GM21737 (cell line): ENCODE data around the gene FAM241A.

Experiments
- ATAC-seq: cut with Tn5 transposase; IDR thresholded peaks from one replicate; pipeline ENCODE4 v1.9.1; 2021; ENCODE audit warnings: mild to moderate bottlenecking, moderate library complexity; ENCODE audit not compliant: unreplicated experiment

Gene FAM241A

DNA sequence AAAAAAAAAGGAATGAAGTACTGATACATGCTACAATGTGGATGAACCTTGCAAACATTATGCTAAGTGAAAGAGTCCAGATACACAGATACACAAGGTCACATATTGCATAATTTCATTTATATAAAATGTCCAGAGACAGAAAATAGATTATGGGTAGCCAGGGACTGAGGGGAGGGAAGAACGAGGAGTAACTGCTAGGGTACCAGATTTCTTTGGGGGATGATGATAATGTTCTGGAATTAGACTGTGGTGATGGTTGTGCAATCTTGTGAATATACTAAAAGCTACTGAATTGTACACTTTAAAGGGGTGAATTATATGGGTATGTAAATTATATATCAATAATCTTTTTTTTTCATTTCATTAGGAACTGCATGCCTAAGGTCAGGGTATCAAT is 65.5 kb downstream of the FAM241A start:
- no peak for ATAC-seq

DNA sequence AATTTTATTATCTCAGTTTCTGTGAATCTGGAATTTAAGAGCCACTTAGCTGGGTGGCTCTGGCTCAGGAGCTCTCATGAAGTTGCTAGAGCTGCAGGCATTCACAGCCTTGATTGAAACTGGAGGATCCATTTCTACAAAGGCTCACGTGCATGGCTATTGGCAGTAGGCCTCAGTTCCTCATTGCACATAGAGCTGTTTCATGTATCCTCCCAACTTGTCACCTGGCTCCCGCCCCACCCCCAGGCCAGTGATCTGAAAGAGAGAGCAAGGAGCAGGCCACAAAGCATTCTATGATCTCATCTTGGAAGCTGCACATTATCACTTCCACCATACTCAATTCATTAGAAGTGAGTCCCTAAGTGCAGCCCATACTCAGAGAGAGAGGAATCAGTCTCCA is 67.8 kb downstream of the FAM241A start:
- ATAC-seq = no peak

DNA sequence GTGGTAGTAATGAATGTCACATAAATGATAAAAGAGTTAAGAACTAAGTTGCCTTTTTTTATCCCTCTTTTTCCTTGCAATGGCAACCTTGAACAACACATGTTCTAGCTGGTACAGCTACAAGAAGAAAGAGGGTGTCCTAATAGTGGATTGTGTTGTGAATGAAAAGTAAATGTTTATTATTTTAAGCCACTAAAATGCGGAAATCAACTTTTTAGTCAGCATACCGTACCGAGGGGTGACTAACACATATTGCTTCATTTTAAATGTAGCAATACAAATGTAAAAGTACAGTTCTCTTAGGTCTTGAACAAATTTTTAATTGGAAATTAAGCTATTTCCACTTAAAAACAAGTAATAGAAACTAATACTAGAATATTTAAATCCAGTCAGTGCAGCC is 68.6 kb downstream of the FAM241A start:
- ATAC-seq = no peak

DNA sequence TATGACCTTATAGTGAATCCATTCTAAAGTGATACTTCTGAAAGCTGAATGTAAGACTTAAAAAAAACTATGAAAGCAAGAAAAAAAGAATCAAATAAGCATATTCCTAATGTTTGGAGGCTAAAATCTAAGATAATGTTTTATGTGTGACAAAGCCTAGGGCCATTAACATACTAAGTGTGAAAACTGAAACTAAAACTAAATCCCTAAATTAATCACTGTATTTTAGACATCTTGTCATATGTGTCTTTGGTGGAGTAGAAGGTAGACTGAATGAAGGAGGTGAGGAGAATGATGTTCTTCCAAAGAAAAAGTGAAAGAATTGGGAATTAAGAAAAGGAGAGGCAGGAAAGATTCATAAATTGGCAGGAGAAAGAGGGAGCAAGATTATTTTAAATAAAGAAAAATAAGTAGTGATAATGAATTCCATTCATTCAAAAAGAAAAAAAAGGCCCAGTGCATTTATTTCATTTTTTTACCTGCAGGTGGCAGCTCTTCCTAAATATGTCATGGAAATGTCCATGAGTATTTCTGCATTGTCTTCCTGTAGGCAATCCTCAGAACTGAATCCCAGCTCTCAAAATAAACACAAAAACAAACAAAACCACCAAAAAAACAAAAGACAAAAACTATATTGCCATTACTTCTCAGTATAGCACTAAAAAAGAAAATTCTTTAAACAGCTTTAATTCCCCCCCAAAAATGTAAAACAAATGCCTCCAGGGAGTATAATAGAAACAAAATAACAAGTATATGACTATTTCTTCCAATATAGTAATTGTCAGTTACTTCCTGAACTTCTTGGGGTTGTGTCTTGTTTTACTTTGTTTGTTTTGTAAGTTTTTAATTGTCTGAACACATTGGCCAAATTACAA is 69.4 kb downstream of the FAM241A start:
- no peak for ATAC-seq

DNA sequence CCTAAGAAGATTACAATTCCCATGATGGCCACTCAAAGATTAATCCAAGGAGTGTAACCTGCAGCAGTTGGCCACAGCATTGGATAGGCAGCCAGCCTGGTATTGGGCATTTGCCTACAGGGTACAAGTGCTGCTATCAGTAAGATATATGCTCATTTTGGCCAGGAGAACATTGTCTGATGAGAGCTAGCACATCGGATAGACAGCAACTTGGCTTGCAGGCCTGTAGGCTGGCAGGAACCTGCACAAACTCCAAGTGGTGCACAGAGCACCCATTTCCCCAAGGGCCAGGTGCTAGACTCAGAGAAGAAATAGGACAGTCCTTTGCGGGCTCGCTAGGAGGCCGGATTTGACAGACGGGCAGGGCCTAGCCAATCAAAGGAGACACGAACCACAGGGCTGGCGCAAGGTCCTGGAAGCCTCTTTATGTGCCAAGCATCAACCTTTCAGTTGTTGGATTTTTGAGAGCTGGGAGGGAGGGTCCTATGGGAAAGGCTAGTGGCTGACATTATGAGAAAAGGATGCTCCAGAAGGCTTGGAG is 74.6 kb downstream of the FAM241A start:
- ATAC-seq = no peak

DNA sequence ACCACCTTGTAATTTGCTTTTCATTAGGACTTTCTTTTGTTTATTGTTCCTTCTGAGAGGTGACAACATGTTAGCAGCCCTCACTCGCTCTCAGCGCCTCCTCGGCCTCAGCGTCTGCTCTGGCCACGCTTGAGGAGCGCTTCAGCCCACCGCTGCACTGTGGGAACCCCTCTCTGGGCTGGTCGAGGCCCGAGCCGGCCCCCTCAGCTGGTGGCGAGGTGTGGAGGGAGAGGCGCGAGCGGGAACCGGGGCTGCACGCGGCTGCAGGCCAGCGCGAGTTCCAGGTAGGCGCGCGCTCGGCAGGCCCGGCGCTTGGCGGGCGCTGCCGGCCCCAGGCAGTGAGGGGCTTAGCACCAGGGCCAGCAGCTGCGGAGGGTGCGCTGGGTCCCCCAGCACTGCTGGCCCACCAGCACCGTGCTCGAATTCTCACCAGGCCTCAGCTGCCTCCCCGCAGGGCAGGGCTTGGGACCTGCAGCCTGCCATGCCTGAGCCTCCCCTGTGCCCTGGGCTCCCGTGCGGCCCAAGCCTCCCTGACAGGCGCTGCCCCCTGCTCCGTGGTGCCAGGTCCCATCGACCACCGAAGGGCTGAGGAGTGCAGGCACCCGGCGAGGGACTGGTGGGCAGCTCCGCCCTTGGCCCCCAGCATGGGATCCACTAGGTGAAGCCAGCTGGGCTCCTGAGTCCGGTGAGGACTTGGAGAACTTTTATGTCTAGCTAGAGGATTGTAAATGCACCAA is 77.1 kb downstream of the FAM241A start:
- ATAC-seq = no peak

DNA sequence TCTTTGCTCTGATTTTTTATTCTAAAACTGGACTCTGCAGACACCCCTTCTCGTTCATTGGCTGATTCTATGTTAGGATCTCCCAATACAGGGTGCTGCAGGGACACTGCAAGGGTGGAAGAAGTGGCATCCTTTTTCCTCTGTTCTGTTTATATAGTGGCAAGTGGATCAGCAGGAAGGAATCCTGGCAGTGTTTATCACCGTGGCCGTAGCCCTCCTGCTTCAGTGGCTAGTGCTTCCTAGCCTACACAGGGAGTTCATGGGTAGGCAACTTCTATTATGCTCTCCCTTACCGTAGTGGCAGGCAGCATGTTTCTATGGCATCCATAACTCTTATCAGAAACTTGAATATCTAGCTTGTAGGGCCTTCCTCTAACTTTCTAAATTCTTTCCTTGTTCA is 79.9 kb downstream of the FAM241A start:
- no peak for ATAC-seq

DNA sequence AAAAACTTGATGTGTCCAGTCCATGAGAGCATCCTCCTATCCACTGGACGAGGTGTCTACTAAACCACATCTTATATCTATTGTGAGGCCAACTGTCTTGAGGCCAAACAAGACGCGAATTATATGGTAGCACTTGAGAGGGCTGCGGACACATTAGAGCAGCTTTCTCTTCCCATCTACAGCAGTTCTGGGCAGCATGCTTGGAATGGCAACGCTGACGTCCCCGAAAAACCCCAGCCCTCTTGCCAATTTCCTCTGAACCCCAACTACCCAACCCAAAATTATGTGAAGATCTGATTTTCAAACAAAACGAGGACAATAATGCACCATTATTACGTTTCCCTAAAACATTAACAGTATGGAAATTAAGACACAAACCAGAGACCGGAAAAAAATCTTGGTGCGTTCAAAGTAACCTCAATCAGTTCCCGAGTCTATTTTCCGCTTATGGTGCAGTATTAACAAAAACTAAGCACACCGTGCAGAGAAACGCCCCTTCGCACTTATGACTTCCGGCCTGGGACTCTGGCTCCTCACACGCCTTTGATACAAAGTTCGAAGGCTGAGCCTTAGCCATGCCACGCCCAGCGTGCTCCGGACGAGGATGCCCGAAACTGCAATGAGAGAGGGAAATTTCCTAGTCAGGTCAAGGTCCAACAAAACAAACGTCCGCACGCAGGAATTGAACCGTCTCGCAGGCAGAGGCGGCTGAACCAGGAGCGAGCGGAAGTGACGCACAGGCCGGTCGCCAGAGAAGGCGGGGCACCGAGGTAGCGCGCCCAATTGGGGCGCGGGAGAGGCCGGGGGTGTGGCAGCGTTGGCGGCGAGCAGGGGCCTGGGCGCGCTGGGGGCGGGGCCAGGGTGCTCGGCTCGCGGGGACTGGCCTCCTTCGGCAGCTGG is 85.9 kb downstream of the FAM241A start:
- ATAC-seq = peak; percentile 85

DNA sequence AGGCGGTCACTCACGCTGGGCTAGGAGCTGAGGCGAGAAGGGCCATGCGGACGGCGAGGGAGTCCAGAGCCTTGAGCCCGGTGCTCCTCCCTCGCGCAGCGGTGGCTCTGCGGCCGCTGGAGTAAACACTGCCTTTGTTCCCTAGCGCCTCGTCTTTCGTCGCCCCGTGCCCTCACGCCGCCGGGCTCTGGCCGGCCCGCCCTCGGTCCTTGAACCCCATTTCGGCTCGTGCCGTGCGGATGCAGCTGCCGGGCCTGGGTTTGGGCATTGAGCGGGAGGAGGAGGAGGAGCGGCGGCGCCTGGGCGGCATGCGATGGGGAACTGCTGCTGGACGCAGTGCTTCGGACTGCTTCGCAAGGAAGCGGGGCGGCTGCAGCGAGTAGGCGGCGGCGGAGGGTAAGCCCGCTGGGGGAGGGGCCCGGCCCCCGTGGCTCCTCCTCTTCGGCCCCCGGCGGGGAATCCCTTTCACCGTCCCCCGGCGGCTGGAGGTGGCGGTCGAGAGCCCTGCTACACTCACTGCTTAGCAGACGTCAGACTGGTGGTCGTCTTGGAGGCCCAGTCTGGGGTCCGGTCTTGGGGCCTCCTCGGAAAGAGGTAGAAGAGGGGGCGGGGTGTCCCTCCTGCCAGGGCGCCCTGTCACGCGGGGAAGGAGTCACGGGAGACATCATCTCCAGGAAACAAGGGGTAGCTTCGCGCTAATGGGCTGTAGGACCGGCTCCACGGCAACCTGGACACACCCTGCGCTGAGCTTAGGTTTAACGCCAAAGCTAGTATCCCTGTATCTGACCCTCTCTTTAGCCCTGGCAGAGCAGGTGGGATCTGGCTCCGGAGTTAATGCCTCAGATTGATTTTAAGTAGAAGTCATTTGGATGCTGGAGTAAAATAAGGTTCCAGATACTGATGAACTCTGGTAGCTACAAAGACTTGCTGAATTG is 86.8 kb downstream of the FAM241A start, which contains the start of gene AP1AR:
Gene AP1AR, plus strand, starts transcription at position 9 of the 935 bp plus-strand sequence. Its CDS starts 305 bp downstream, at position 314.
- peak; percentile 62 for ATAC-seq

DNA sequence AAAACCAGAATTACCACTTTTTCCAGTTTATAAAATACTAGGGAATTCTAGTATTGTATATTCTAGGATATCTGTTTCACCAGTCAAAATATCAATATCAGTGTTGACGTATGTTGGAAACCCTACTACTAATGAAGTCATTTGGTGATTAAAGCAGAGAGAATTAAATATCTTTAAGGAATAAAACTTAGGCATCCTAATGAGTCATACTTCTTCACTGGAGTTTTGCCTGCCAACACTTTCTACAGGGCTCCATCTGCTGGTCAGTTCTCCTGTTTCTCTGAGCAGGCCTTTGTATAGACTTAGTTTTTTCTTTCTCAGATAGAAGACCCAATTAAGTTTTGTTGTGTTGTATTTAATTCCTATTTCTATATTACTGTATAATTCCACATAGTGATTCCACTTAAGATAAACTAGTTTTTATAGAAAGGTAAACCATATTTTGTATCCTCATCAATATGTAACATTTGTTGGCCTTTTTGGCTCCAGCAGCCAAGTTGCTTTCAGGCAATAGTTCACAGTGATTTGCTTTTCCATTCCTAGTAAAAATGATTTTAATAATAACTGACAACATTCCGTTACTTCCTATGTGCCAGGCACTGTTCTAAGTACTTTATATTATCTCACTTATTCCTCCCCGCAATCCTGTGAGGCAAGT is 89.8 kb downstream of the FAM241A start:
- no peak for ATAC-seq

DNA sequence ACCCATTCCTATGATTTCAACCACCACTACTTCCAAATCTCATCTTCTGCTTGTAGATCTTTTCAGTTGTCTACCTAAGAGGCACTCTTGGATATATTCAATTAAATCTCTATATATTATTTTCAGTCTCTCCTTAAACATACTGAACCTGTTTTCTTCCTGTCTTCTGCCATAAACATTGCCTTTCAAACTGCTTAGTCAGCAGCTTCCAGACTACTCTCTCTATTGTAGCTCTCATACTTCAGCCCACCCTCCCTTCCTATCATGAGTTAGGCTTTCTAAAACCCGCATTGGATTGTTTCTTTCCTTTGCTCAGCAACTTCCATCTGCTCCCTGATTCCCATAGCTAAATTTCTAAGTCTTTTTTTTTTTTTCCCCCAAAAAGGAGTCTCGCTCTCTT is 90.8 kb downstream of the FAM241A start:
- ATAC-seq = no peak

DNA sequence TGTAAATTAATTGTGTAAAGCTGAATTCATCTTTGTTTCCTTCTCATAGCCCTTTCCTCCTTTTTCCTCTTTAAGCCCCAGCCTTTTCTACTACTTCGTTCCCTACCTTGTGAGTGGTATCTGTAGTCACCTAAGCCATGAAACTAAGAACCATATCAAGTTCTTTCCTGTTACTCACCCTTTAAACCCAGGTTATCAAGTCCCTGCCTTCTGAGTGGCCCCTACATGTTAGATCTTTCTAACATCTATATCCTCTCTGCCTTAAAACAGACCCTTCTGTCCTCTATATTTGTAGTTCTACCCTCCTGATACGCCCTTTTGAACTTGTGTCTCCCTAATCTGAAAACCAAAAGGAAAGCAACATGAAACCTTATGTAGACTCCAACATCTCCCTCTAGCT is 93.6 kb downstream of the FAM241A start:
- ATAC-seq = no peak
